Osteocyte (in vitro differentiated cells): ENCODE results near the gene BTG1. TPM values are rescaled to one million over a fixed set of nuclear protein-coding genes. Genes with fewer than 3 reads are reported as not detected.
"Not testable (repeated sequence)": the region's sequence is repeated elsewhere in the genome, so short reads cannot be mapped to it uniquely, and the experiment has no call there.

Experiments
- DNase-seq: peaks from one replicate; pipeline ENCODE4 v3.0.0; 2021; ENCODE audit warnings: mixed read lengths; ENCODE audit not compliant: unreplicated experiment; ENCODE audit errors: extremely low spot score
- H3K27ac Mint-ChIP-seq: one replicate; pipeline ENCODE4 v1.8.0; 2021; ENCODE audit warnings: mild to moderate bottlenecking, mixed read lengths; ENCODE audit not compliant: unreplicated experiment
- H3K27me3 Mint-ChIP-seq: one replicate; pipeline ENCODE4 v1.8.0; 2021; ENCODE audit warnings: mixed read lengths; ENCODE audit not compliant: unreplicated experiment
- H3K36me3 Mint-ChIP-seq: one replicate; pipeline ENCODE4 v1.8.0; 2021; ENCODE audit warnings: mixed read lengths; ENCODE audit not compliant: unreplicated experiment
- H3K4me1 Mint-ChIP-seq: one replicate; pipeline ENCODE4 v1.8.0; 2021; ENCODE audit warnings: mixed read lengths; ENCODE audit not compliant: unreplicated experiment
- H3K4me3 Mint-ChIP-seq: one replicate; pipeline ENCODE4 v1.8.0; 2021; ENCODE audit warnings: mild to moderate bottlenecking, moderate library complexity, mixed read lengths; ENCODE audit not compliant: unreplicated experiment
- H3K9me3 Mint-ChIP-seq: one replicate; pipeline ENCODE4 v1.8.0; 2021; ENCODE audit warnings: mixed read lengths; ENCODE audit not compliant: unreplicated experiment
- CTCF ChIP-seq: fragments of 200-600 bp; sonication (generic); IDR thresholded peaks from 2 replicates; pipeline ENCODE4 v1.5.0; 2021; ENCODE audit warnings: antibody characterized with exemption, mild to moderate bottlenecking, moderate library complexity
- total RNA-seq: library from RNA; stranded (reverse); gene quantifications from 2 replicates; pipeline ENCODE4 v1.2.1, GENCODE V29; 2021

BTG1 gene
- total RNA-seq, 1 donor from 2014 or later: 121 TPM

DNA sequence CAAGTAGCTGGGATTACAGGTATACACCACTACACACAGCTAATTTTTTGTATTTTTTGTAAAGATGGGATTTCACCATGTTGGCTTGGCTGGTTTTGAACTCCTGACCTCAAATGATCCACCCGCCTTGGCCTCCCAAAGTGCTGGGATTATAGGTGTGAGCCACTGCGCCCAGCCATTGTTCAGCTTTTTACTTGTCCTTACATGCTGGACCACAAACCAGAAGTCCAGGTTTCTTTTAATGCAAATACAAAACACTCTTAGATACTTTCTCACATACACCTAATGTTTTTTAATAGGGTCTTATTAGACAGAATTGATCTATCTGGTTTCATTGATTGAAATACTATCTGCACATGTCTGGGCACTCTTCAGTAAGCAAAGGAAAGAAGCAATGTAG is 40.5 kb downstream of the BTG1 start:
- Mint-ChIP-seq H3K27ac (no peak overlapping the region), H3K36me3 (no peaks in the 10 kb centered on the region), H3K4me1 (peaks cover 22% of the 10 kb centered on the region), H3K9me3 (no peaks in the 10 kb centered on the region), H3K27me3 (no peaks in the 10 kb centered on the region), H3K4me3 (no peak overlapping the region)
- DNase-seq: no peak
- no peak for TF ChIP-seq CTCF

DNA sequence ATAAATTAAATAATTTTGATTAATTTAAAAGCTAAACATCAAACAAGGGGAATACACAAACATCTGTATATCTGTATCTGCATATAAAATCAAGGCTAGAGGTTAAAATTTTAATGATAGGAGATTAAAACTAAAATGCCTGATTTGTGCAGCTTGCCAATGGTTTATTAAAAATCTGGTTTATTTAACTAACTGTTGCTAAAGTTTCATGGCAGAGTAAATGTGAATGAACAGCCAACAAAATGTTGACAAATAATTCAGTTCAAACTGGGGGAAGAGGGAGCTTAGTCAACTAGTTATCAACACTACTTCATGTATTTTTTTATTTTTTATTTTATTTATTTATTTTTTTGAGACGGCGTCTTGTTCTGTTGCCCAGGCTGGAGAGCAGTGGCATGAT is 43.0 kb downstream of the BTG1 start:
- Mint-ChIP-seq H3K4me3 (no peak overlapping the region), H3K27me3 (no peaks in the 10 kb centered on the region), H3K4me1 (peaks cover 13% of the 10 kb centered on the region), H3K27ac (no peak overlapping the region), H3K36me3 (no peaks in the 10 kb centered on the region), H3K9me3 (no peaks in the 10 kb centered on the region)
- DNase-seq: no peak
- TF ChIP-seq CTCF: no peak

- Mint-ChIP-seq H3K9me3 (no peaks in the 10 kb centered on the region), H3K4me1 (peaks cover 34% of the 10 kb centered on the region), H3K27ac (no peak overlapping the region), H3K4me3 (no peak overlapping the region), H3K36me3 (no peaks in the 10 kb centered on the region), H3K27me3 (no peaks in the 10 kb centered on the region)
- TF ChIP-seq CTCF: no peak
- no peak for DNase-seq
Observed at GRCh38 chr12:92098594-92099380, 46.9 kb downstream of the BTG1 start.

GRCh38 chr12:92096346-92097136 is 49.1 kb downstream of the BTG1 start:
- no peaks in the 10 kb centered on the region for H3K27me3 Mint-ChIP-seq
- H3K4me1 Mint-ChIP-seq: peaks cover 34% of the 10 kb centered on the region
- H3K4me3 Mint-ChIP-seq: no peak overlapping the region
- no peaks in the 10 kb centered on the region for H3K36me3 Mint-ChIP-seq
- no peak for TF ChIP-seq CTCF
- H3K9me3 Mint-ChIP-seq: no peaks in the 10 kb centered on the region
- no peak for DNase-seq
- peak overlapping the region; percentile 79 for H3K27ac Mint-ChIP-seq

GRCh38 chr12:92094751-92095161 is 50.9 kb downstream of the BTG1 start:
- H3K27me3 Mint-ChIP-seq: no peaks in the 10 kb centered on the region
- DNase-seq: no peak

DNA sequence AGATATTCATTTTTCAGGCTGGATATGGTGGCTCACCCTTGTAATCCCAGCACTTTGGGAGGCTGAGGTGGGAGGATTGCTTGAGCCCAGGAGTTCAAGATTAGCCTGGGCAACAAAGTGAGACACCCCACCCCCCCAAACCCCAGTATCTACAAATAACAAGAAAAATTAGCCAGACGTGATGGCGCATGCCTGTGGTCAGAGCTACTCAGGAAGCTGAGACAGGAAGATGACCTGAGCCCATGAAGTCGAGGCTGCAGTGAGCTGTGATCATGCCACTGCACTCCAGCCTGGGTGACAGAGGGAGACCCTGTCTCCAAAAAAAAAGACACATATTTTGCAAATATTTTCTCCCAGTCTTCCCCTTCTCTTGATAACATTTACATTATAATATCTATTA is 51.3 kb downstream of the BTG1 start:
- not testable (repeated sequence) for DNase-seq, H3K36me3 Mint-ChIP-seq, H3K9me3 Mint-ChIP-seq, H3K27me3 Mint-ChIP-seq, H3K4me3 Mint-ChIP-seq
- H3K27ac Mint-ChIP-seq: peak overlapping the region; percentile 46
- H3K4me1 Mint-ChIP-seq: peaks cover 49% of the 10 kb centered on the region

More at GRCh38 chr12:92094751-92095161, 50.9 kb downstream of the BTG1 start:
- H3K36me3 Mint-ChIP-seq: peaks cover 1% of the 10 kb centered on the region
- no peaks in the 10 kb centered on the region for H3K9me3 Mint-ChIP-seq
- TF ChIP-seq CTCF: peak; percentile 42
- no peak overlapping the region for H3K4me3 Mint-ChIP-seq
- H3K4me1 Mint-ChIP-seq: peaks cover 46% of the 10 kb centered on the region
- H3K27ac Mint-ChIP-seq: peak overlapping the region; percentile 47
